Measurements from ENCODE around the gene SPTBN5.

SPTBN5 gene

DNA sequence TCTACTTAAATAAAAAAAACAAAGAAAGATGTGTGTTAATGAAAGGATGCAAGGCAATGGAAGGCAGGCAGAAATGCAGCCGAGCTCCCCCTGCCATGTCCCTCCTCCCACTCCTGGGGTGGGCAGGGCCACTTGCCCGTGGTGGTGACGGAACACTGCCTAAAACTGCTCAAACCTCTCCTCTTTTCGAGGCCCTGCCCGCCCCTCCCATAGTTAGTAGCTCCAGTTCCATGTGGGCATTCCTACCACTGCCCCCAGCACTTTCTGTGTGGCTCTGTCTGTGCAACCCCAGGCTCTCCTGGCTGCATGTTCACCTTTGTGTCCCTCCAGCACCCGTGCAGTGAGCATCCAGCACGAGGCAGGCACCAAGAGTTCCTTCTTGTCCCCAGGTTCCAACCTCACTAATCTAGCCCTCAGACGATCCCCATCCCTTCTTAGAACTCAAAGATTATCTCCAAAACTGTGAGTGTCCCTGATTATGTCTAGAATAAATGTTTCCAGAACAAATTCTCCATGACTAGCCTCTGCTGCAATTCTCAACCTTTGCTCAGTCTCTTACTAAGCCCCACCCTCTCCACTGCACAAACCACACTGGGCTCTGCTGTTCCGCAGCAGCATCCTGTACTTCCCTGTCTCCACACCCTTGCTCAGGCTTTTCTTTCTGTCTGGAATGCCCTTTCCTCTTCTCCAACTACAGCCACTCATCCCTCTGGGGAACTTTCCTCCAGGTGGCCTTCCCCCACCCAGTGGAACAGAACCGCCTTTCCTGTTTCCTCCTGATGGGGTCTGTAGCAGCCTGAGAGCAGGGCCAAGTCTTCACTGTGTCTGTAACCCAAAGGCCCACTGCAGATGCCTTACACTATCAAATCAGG lies 32.6 kb upstream of the SPTBN5 start:
- DNase-seq (ENCODE audit: low spot score): no peak

DNA sequence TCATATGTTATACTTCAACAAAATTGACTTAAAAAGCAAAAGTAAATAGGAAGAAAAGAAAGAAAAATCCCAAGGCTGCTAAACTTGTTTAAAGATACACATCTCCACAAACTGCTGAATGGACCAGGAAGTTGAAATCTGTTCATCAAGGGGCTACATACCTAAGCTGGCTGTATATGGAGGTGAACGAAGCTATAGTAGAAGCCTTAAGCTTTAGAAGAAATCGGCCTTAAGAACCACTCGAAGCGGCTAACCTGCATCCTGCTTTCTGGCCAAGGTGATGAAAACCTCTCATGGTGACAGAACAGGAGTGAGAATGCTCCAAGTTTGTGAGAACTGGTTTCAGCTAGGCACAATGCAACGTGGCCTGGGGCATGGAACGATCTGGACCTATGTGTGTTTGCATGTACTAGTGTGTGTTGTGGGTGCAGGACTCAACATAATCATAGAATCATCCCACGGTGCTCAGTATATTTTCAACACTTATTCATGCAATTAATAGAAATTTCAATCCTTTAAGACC lies 31.3 kb upstream of the SPTBN5 start:
- no peak for DNase-seq (ENCODE audit: low spot score)

DNA sequence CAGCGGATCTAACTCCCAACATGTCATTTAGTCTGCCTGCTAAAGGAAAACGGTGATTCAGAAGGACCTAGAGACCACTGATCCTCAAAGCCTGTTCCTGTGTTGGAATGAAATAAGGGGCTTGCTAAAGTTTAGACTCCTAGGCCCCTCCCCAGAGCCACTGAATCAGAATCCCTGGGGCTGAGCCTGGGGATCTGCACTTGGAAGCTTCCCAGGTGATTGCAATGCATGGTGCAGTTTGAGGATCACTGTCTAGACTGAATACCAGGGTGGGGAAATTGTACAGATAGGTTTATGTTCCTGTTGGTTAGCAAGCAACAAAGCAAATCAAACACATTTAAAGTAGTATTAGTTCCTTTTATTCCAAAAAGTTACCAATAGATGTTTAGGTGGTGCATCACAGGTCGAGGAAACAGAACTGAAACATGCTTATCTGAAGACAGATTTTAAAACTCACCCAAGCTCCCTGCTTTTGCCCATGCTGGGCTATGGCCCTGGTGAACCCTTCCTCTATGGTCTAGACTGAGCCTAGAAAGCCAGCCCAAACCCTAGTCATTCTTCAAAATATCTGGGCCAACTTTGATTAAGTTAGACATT lies 29.6 kb upstream of the SPTBN5 start:
- DNase-seq (ENCODE audit: low spot score): no peak

DNA sequence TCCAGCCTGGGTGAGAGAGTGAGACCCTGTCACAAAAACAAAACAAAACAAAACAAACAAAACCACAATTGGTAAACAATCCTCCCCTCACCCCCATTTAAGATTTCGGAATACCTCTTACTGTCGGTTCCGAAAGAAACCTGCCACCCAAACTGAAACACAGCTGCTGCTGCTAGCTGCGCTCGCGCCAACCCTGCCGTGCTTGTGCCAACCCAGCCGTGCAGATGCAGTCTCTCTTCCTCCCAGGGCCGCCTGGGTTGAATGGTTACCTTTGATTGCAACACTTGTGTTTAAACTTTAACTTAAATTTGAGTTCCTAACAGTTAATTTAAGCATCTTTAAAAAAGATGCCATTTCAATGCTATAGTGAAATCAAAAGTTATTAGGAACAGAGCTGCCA lies 28.5 kb upstream of the SPTBN5 start:
- no peak for DNase-seq (ENCODE audit: low spot score)

DNA sequence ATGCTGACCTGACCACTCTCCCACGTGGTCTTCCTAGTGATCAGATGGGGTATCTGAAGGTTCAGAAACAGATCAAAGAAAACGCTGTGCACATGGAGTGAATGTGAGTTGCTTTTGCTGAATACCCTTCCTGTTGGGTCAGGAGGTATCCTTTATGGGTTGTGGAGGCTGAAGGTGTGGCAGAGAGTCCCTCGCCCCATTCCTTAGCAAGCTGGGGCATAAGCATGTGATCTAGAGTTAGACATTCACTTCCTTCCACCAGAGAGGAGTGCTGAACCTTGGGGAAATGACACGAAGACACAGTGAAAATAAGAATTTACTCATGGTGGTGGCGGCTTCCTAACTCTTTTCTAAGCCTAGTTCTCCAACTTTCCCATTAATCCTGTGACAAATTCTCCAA lies 27.8 kb upstream of the SPTBN5 start:
- DNase-seq (ENCODE audit: low spot score): no peak

DNA sequence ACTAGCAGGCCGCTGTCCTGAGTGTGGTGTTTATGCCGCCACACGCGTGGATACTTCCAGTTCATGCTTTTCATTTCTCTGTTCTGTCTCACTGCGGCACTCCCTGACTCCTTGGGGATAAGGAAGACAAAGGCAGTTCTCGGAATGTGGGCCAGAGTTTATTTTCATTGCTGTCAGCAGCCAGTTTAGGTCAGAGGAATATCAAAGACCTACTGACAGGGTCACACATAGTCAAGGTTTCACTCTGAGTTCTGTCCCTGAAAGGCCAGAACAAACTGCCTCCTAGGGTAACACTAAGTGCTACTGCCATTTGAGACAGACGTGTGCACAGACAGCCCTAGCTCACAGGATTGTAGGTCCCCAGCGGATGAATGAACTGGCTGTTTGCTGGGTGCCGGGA lies 27.3 kb upstream of the SPTBN5 start:
- no peak for DNase-seq (ENCODE audit: low spot score)

DNA sequence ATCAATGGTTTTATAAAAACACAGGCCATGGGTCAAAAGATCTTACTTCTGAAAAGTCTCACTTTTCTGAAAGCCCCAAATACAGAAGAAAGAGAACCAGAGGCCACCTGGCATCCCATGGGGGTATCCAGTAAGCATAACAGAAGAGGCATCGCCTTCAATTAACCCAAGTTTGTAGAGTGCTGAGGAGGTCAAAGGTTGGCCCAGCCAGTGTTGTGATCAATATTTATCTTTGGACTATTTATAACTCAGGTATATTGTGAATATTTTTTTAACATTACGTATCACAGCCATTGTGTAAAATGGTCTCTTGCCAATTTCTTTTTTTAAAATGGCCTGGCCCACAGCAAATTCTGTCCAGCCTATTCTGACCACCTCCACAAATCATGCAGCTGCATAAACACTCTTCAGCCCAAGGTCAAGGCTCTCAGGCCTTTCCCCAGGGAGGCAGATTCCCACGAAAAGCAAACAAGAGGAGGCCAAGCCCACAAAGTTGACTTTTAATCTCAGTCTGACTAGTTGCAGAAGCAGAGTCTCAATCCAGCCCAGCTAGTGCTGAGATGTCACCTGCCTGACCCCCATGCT lies 26.2 kb upstream of the SPTBN5 start:
- no peak for DNase-seq (ENCODE audit: low spot score)

DNA sequence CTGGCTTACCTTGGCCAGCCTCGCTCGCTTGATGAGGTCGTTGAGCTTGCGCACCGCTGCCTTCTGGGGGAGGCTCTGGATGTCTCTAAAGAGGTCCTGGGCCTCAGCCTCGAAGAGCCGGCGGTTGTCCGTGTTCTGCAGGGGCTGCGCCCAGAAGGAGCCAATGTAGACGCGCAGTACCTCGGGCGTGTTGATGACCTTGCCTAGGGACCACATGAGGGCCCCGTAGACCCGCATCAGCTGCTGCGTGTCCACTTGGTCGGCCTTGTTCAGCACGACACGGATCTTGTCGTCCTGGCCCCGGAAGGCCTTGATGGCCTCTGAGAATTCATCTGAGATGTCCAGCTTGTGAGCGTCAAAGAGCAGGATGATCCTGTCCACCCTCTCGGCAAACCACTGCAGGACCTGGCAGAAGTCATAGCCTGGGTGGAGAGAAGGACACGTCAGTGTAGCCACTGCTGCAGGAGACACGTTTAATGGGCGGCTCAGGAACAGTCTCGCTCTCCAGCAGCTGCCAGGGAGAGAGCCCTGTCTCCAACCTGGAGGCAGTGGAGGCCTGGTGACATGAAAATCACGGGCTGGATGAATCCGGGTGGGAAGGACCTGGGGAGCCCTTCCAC lies 25.5 kb upstream of the SPTBN5 start:
- DNase-seq (ENCODE audit: low spot score): no peak

DNA sequence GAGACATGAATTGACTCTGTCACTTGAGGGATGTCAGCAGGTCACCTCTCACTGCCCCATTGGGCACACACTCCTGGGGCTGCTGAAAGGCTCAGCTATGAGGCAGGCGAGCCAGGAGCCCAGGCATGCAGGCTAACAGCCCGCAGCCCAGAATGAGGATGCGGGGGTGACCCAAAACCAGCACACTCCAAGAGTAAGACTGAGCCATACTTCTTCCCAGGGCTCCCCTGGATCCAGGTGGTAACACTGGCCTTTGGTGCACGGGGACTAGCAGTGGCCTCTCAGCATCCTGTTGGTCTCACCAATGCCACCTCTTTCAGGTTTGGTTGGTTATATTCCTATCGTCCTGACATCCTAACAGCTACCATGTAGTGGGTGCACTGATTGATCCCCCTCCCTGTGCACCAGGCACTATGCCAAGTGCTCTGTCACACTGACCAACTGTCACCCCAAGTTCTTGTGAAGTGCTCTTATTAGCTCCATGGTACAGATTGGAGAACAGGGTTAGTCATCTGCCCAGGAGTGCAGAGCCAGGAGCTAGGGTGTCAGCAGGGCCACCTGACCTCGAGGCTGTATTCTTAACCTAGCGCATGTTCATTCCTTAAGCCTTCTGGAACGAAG lies 24.8 kb upstream of the SPTBN5 start:
- no peak for DNase-seq (ENCODE audit: low spot score)

DNA sequence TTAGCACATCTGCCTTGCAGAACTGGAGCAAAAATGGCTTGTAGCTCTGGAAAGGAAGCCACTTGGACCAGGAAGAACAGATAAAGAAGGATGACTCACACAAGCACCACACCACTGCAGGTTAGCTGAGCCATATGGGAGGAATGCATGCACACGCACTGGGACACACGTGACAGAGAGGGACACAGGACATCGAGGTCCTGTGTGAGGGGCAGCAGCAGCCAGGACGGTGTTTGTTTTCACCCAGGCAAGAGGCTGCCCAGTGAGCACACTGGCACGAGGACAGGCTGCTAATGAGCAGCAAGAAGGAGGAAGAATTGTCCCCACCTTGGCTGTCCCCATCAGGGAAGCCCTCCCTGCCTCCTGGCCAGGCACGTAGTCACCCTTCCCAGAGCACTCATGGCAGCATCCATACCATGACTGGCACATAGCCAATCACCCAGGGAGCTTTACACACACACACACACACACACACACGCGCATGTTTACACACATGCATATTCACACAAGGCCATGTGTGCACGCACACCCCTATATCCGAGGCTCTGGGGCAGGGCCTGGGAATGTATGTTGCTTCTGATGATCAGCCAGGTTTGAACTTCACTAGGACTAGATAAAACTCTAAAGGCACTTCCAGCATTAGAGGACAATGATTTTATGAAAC lies 24.0 kb upstream of the SPTBN5 start:
- DNase-seq (ENCODE audit: low spot score): no peak

DNA sequence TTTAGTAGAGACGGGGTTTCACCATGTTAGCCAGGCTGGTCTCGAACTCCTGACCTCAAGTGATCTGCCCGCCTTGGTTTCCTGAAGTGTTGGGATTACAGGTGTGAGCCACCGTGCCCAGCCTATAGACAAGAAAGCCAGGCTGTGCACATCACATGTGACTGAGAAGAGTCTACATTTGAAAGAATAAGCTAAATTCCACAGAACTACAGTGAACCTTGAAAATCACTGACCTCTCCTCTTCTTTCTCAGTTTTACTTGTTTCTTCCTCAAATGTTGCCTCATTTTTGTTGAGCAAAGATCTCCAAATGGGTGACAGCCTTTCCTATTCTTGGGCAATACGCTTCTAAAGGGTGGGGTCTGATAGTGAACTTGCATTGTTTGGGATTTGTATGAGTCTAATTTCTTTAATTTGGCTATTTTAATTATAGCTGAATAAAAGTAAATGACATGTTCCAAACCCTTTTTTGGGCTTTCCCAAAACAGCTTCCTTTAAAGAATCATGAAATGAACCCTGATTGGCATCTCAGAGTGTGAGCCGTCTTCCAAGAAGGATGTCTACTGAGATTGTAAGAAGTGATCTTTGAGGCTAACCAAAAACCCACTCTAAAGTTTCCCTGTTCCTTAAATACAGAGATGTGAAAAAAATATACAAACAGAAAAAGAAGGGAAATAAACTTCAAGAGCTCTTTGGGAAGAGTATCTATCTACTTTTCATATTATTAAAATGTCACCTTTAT lies 21.6 kb upstream of the SPTBN5 start:
- DNase-seq (ENCODE audit: low spot score): no peak

DNA sequence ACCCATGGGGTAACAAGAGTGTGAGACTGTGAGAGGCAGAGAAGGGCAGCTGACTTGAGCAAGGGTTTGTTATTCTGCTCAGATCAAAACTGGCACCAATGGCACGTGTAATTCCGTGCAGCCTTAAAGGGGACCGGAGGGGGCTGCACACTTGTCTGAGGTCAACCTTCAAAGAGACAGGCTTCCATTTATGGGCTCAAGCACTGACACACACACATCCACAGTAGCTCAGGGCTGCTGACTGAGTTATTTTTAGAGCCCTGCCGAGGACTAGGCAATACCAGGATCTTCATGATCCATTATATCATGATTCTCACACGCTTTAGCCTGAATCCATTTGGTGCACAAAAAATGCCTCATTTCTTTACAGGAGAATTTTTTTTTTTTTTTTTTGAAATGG lies 20.6 kb upstream of the SPTBN5 start:
- no peak for DNase-seq (ENCODE audit: low spot score)

DNA sequence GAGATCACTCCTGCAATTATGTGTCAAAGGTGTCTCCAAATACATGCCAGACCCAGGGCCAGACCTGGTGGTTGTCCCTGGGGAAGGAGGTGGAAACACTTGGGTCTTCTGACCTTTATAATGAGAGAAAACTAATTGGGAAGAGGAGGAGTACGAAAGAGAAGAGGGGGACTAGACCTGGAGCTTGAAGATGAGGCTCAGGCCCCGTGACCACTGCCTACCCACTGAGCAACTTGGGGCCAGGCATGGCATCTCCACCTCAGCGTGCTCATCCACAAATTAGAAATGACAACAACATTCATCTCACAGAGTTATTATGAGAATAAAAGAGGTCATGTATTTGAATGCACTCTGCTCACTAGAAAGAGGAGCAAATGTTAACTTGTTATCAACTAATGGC lies 19.4 kb upstream of the SPTBN5 start:
- DNase-seq (ENCODE audit: low spot score): no peak

DNA sequence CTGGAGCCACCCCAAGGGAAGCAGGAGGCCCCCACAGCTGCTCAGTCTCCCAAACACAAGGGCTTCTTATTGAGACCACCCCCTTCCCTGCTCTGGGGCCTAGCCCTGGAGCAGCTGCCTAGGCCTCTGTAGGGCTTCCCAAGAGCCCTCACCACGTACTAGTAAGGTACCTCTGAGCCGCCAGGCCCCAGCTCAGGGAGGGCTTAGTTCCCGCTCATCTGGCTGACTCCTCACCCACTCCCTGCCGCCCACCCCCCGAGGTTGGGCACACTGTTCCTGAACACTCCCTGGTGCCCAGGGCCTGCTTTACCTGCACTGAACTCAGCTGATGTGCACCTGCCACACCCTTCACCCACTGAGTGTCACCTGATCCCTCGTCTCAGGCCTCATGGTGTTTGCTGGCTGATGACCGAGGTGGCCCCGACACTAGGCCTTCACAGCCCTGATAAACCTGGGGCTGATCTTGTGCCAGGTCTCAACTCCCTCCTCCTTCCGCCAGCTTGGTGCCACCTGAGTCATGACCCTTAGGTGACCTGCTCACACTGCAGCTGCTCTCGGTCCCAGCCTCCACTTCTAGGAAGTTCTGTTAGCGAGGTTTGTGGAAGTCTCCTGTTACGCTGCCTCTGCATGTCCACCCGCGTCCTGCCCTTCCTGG lies 18.0 kb upstream of the SPTBN5 start:
- DNase-seq (ENCODE audit: low spot score): no peak

DNA sequence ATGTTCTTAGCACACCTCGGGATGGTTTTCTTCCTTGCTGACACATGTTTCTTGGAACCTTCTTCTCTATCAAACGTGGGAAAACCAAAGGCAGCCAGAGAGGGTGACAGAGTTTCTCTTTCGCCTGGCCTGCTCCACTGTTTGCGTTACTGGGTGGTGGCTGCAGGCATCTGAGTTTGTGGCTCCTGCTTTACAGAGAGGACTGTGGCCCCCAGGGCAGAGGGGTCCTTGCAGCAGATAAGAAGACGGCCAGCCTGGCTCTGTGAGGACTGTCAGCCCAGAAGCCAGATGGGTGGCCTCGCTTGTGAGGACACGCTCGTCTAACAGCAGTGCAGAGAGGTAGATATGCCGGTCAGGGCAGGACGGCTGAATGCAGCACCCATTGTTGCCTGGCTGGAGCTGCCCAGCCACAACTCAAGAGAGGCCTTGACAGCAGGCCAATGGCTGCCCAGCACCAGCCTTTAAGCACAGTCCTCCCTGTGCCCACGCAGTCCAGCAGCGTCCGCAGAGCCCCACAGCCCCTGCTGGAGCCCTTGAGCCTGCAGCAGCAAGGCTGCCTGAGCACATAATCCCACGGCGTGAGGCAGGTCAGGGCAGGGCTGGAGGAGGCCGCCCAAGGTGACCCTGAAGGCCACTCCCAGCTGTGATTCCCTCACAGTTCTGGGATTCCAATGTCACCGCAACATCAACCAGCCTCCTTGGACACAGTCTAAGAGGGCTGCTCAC lies 15.0 kb upstream of the SPTBN5 start:
- no peak for DNase-seq (ENCODE audit: low spot score)

DNA sequence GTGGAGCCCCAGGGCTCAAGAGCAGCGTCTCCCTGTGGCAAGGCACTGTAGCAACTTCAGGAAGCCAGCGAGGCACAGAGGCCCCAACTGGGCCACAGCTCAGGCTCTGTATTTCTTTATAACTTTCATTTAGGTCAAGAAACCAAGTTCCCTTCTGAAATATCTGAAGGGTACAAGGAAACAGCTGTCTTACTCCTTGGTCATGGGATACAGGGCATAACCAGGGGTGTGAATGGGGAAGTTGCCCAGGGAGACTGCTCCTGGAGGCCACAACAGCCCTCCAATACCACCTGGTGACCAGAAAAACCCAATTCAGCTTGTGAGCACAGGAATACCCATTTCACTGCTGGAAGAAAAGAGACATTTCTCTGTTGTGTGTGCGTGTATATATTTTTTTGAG lies 13.3 kb upstream of the SPTBN5 start:
- DNase-seq (ENCODE audit: low spot score): no peak

DNA sequence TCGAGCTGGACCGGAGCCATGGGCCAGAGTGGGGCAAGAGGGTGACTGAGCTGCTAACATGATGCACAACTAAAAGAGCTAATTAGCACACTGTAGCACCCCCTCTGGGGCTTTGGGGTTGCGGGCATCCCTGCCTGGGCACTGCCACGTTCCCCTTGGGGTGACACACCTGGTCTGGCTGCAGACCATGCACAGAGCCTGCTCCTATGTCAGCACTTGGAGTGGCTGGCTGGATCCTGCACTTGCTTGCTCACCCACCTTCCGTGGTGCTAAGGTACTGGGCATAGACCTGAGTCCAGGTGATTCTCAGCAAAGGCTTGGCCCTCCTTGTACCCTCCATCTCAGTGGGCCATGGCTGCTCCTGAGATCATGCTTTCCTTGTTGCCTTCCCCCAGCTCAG lies 12.8 kb upstream of the SPTBN5 start:
- no peak for DNase-seq (ENCODE audit: low spot score)

DNA sequence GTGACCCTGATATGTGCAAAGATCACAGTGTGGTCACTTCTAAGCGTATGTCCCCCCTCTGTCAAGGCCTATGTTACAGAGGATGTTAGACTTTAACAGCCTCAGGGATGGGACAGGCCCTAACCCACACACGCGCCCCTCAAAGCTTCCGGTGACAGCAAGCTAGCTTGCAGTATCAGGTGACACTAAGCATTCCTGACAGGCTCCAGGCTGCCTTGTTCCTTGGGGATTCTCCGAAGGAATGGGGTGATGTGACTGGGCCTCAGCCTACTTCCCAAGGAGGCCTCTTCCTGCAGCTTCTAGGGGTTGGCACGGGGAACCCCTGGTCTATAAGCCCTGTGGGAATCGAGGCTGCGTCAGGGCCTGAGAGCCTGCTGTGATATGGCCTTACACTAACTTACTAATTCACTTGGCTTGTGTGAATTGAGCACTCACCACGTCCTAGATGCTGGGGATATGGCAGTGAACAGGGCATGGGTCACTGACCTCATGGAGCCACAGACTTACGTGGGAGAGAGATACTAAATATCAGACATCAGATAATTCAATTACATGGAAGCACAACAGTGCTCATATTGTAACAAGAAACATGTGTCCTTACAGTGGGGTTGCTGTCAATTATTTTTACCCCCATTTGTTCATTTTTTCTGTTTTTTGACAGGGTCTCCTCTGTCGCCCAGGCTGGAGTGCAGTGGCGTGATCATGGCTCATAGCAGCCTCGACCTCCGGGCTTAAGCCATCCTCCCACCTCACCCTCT lies 11.4 kb upstream of the SPTBN5 start:
- no peak for DNase-seq (ENCODE audit: low spot score)

DNA sequence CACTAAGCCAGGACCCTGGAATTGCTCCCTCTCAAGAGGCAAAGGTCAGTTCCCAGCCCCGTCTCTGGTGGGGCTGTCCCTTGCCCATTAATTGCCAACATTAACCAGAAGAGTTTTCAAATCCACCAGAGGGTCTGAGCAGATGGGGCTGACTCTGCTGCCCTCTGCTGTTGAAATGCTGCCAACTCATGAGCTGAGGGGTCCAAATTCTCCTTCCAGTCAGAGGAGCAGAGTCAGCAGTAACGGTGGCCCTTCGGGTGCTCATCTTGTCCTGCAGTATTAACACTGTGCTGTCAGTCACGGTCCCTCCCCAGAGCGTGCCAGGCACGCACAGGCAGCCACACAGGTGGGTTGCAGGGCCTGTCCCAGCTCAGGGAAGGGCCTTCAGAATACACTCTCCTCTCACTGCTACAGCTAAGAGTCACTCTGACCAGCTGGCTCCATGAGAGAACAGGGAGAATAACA lies 10.7 kb upstream of the SPTBN5 start:
- DNase-seq (ENCODE audit: low spot score): peak; percentile 86

Data from germinal center (tissue), 1 donor.